ENCODE results near the gene ALG1.

ALG1 gene, protein sequence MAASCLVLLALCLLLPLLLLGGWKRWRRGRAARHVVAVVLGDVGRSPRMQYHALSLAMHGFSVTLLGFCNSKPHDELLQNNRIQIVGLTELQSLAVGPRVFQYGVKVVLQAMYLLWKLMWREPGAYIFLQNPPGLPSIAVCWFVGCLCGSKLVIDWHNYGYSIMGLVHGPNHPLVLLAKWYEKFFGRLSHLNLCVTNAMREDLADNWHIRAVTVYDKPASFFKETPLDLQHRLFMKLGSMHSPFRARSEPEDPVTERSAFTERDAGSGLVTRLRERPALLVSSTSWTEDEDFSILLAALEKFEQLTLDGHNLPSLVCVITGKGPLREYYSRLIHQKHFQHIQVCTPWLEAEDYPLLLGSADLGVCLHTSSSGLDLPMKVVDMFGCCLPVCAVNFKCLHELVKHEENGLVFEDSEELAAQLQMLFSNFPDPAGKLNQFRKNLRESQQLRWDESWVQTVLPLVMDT

DNA sequence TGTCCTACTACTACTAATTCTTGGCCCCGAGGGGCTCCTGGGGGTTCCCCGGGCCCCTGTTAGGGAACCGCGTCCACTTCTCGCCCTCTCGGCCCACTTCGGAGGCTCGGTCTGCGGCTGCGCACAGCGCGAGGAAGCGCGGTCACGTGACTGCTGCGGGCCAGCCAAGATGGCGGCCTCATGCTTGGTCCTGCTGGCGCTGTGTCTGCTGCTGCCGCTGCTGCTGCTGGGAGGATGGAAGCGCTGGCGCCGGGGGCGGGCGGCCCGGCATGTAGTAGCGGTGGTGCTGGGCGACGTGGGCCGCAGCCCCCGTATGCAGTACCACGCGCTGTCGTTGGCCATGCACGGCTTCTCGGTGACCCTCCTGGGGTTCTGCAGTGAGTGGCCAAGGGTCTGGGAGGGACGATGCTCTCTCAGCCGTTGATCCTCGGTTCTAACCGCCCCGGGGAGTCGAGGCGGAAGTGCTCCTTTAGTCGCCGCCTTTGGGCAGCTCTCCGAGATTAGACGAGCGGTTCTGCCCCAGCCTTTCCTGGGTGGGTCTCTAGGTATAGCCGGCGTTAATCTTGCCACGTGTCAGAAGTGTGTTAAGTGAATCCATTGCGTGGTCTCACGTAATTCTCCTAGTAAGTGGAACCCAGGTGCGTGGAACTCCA lies at the start of gene ALG1:
Gene ALG1 (plus strand): TSS at position 163 of the 653 bp plus-strand sequence. CDS start 7 bp downstream, at position 170.
- peak; percentile 86 for DNase-seq (ENCODE audit: low spot score)

DNA sequence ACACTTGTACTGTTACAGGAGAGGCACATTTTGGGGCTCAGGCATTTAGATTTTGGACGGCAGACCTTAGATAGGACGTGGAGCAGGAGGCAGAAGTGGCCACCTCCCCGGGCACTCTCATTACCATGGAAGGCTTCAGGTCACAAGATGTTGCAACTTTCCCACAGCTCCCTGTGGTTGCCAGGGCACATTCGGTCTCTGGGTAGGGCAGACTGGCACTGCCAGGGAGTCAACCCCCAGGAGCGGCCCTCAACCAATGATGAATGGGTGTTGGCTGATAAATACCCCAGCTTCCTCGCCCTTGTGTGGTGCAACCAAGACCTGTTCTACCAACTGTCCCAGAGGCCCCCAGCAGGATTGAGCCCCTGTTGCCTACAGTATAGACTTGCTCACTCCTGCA lies 49.1 kb upstream of the ALG1 start:
- DNase-seq (ENCODE audit: low spot score) = no peak

DNA sequence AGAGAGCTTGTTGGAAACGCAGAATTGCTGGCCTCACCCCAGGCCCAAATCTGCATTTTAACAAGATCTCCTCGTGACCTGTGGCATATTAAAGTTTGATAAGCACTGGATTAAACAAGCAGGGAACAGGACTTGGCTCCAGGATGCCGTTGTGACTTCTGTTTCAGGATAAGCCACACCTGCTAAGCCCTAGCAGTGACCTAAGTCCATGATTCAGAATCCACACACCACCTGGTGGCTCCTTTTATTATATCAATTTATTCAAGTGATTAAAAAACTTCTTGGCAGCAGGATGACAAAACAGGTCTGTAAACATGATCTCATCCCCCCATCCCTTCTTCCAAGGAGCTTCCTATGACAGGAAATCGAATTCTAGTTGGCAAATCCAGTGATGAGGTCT lies 47.0 kb upstream of the ALG1 start:
- DNase-seq (ENCODE audit: low spot score) = no peak

DNA sequence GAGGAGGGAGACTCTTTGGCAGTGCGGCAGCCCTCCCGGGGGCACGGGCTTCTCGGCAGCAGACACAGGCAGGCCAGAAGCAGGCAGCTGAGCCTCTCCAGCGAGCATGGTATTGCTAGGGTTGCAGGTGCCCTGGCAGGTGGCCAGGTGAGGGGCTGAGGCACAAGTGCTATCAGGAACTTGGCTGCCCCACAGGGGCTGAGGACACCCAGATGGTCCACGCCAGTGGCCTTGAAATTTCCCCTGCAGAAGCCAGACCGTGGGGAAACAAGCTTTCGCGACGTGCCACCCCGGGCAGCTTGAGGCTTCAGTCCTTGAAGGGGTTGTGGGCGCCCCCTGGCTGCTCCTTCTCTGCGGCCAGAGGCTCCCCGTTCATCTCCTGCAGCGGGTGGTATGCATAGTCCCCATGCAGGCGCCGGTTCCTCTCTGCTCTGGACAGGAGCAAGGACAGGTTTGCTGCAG lies 46.4 kb upstream of the ALG1 start:
- DNase-seq (ENCODE audit: low spot score) = no peak

DNA sequence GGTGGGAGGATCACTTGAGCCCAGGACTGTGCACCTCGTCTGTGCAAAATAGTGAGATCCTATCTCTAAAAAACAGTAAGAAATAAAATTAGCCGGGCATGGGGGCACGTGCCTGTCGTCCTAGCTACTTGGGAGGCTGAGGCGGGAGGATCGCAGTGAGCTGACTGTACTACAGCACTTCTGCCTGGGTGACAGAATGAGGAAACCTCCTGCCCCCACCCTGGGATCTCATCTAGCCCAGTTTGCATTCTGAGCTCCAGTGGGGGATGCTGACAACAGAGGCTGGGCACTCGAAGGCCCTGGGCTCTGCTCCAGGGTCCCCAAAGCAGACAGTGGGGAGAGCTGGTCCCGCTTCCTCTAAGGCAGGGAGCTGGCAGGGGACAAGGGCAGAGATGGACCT lies 45.0 kb upstream of the ALG1 start:
- no peak for DNase-seq (ENCODE audit: low spot score)

DNA sequence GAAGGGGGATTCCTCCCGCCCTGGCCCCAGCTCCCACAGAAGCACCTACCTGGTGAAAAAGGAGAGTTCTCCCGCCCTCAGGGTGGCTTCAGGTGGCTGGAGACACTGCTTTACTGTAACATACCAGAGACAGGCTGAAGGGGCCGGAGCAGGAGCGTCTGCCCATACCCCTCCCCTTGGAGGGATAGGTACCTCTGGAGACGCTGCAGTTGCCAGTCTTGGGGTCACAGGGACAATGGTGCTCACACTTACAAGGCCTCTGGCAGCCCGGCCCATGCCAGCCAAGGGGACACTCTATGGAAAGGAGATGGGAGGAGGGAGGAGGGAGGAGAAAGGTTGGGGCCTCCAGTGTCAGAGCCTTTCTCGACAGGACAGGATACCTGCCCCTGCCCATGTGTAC lies 44.6 kb upstream of the ALG1 start:
- DNase-seq (ENCODE audit: low spot score) = no peak

DNA sequence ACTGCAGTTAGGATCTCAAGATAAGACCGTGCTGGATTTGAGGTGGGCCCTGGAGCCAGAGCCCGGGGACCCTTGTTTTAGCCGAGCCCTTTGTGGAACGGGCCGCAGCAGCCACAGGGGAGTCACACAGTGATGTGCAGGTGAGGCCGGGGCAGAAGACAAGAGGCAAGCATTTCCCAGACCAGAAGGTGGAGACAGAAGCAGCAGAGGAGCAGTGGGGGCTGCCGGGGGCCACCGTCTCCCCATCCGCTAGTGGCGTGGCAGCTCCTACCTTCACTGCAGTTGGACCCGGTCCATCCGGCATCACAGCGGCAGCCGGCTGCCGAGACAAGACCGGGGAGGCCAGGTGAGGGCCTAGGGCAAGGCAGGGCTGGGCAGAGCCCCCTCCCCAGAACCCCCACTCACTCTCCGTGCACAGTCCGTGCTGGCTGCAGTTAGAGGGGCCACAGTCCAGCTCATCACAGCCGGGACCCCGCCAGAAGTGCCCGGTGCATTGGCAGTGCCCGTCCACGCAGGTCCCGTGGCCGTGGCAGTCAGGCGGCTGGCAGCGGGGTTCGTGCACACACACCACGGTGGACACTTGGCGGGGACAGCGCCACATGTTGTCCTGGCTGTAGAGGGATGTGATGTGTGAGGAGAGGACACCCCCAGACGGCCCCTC lies 43.9 kb upstream of the ALG1 start:
- DNase-seq (ENCODE audit: low spot score) = no peak

DNA sequence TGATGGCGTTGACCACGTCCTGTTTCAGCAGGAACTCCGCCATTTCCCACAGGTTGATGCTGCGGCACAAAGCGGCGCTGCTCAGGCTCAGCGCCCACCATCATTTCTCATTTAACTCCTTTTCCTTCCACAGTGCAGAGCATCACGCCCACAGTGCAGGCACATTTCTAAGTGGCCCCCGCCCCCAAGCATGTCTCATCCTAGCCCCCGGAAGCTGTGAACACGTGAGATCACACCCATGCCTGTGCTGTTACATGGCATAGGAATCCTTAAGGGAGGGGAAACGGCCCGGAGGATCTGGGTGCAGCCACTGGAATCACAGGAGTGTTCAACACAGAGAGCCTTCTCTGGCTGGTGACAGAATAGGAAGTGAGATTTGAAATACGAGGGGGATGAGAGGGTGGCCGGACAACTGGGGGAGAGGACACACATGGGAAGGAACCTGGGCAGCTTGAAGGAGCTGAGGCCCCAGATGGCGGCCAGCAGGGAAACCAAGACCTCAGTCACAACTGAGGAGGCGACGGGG lies 42.6 kb upstream of the ALG1 start:
- no peak for DNase-seq (ENCODE audit: low spot score)

DNA sequence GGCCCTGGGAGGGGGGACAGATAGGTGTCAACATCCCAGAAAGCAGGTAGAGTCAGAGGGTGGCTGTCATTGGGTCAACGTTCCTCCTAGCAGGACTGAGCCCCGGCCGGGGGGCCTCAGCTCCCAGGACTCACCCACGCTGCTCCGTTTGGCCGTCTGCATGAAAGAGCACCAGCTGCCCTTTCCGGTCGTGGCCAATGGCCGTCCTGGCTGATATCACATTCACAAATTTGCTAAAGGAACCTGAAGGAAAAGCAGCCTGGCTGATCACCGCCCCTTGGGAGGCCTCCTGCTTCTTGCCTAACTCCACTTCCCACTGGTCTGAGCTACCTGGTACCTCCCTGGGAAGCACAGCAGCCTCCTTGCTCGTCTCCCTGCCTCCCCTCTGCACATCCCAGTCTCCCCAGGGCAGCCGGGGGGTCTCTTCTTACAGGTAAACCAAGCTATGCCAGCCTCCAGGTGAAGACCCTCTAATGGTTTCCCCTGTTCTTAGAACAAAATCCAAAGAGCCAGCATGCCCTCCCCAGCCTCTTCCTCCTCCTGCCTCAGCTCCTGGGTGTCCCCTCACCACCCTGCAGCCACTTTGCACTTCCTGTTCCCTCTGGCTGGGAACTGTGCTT lies 41.3 kb upstream of the ALG1 start:
- no peak for DNase-seq (ENCODE audit: low spot score)

DNA sequence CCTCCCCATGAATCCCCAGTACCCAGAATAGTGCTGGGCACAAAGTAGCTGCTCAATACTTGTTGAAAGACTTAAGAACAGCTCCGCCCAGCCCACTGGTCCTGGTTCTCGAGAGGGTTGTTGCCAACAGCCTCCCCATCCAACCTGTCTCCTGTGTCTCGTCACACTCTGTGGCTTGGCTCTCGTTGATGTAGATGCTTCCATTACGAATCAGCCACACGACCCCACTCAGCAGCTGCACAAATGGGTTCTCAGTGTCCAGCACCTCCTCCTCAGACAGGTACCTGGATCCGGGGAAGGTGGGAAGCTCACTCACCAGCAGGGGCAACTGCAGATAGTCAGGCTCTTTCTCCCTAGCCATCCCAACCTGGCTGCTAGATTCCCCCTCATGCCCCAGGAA lies 40.0 kb upstream of the ALG1 start:
- DNase-seq (ENCODE audit: low spot score) = no peak

DNA sequence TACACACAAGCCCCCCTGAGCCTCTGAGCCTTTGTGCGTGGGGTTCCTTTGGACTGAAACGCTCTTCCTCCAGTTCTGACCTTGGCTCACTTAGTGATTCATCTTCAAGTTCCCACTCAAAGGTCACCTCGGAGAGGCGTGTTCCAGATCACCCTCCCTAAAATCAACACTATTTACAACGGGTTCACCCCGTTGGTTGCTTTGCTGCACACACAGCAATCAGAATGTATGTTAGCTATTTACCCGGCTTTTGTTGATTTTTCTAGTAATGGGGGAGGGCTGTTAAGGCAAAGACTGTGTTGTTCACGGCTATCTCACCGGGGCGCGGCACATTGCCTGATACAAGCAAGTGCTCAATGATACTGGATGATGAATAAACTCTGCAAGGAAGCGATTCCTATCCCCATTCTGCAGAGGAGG lies 38.9 kb upstream of the ALG1 start:
- DNase-seq (ENCODE audit: low spot score) = no peak

DNA sequence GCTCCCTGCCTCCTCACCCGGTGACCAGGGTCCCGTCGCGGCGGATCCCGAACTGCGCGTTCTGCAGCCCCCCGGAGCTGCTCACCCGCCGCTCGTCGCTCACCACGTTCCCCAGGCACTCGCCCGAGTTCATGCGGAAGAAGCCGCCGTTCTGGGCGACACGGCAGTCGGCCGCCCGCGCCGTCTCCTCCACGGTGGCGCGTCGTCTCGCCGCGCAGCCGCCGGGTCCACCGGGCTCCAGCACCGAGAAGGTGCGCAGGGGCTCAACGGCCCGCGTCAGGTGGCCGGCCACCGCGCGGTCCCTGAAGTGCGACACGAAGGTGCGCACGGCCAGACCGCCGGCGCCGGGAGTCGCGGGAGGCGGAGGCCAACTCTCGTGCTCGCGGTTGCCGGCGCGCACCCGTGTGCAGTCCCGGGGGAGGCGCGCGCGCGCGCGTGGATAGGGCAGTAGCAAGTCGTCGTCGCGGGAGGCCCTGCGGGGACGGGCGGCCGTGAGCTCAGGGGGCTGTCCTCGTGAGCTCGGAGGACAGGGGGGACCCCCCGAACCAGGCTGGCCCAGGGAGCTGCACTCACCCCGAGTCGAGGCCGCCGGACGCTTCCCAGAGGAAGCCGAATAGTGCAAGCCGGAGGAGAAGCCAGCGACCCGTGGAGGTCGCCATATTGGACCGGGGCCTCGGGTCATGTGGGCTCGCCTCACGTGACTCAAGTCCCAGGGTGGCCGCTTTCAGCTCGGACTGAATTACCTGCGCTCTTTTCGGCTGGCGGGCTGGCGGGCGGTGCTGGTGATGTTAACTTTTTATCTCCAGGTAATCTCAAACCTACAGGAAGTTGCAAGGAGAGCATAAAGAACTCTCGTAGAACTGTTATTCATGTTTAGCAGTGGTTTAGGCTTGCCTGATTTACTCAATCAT lies 38.1 kb upstream of the ALG1 start, which contains the start of gene NAGPA:
Gene NAGPA (minus strand): TSS at position 680 of the 911 bp plus-strand sequence. CDS start 21 bp downstream, at position 659.
- peak; percentile 81 for DNase-seq (ENCODE audit: low spot score)

DNA sequence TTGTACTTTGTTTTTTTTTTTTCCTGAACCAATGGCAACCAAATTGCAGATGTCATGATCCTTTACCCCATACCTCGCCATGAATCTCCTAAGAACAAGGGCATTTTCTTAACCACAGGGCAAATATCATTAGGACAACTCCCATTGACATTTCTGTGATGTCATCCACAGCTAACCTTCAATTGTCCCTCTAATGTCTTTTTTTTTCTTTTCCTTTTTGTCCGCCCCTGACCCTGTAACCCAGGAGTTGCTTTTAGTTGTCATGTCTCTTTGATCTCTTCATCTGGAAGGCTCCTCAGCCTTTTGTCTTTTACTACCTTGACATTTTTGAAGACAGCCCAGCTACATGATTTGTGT lies 37.5 kb upstream of the ALG1 start:
- DNase-seq (ENCODE audit: low spot score) = no peak

DNA sequence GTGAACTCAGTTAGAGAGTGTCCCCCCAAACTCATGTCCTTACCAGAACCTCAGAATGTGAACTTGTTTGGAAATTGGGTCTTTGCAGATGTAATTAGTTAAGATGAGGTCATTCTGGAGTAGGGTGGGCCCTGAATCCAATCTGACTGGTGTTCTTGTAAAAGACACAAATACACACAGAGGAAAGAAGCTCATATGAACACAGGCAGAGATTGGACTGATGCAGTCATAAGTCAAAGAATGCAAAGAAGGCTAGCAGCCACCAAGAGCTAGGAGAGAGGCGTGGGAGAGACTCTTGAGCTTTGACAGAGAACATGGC lies 35.8 kb upstream of the ALG1 start:
- no peak for DNase-seq (ENCODE audit: low spot score)

DNA sequence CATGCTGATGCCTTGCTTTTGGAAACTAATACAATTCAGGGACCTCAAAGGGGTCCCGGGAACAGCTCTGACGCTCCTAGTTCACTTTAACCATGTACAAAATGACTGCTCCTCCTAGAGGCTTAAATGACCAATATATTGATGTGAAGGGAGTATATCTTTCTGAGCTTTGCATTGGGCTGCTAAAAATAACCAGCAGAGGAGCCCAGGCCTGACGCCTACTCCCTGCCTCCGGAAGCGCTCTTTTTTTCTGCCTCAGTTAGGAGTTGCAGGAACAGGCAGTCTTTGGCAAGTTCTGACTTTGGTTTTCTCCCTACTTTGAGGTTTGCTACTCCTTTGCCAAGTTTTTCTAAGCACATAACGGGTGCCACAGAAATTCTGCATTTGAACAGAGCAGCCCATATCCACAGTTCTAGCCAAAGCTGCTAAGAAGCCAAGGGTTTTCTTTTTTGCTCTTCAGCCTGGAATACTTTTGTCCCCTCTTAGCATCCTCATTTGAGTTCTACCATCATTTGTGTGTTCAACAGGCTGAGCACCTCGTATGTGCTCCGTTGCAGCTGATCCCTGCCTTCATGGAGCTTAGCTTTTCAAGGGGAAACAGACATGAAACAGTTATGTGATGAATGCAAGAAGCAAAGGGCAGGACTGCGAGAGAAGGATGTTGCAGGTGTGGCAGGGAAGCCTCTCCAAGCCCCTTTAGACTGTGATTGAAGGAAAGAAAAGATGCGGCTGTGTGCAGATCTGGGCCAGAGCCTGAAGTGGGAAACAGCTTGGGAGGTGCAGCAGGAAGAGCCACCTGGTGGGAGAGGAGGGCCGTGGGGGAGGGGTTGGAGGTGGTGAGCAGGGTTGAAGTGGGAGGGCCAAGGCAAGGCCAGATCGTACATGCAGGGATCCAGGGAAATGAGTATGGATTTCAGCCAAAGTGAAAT lies 35.2 kb upstream of the ALG1 start:
- no peak for DNase-seq (ENCODE audit: low spot score)

DNA sequence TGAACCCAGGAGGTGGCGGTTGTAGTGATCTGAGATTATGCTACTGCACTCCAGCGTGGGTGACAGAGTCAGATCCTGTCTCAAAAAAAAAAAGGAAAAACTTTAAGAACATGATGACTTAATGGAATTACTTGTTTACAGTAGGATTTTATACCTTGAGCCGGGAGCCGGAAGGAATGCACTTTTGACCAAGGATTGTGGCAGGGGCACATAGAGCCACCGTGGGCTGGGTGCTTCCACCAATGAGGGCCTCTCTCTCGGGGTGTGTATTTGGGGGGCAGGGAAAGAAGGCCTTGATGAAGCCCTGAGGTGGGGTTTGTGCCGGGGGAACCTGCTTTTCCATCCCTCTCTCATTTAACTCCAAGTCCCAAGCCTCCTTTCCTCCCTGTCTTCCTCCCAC lies 31.2 kb upstream of the ALG1 start:
- no peak for DNase-seq (ENCODE audit: low spot score)

DNA sequence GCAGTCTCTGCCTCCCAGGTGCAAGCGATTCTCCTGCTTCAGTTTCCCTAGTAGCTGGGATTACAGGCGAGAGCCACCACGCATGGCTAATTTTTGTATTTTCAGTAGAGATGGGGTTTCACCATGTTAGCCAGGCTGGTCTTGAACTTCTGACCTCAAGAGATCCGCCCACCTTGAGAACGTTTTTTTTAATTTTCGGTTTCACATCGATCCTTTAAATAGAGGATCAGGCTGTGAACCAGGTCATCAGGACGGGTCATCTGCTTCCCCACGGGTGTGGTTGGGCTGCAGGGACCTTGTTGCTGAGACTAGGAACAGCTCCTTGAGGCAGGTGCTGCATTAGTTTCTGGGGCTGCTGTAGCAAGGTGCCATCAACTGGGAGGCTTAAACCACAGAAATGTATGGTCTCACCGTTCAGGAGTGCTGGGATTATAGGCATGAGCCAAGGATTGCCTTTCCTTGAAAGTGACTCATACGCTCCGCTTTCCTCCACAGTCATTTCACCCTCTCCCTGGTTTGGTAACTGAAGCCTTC lies 30.0 kb upstream of the ALG1 start:
- no peak for DNase-seq (ENCODE audit: low spot score)

DNA sequence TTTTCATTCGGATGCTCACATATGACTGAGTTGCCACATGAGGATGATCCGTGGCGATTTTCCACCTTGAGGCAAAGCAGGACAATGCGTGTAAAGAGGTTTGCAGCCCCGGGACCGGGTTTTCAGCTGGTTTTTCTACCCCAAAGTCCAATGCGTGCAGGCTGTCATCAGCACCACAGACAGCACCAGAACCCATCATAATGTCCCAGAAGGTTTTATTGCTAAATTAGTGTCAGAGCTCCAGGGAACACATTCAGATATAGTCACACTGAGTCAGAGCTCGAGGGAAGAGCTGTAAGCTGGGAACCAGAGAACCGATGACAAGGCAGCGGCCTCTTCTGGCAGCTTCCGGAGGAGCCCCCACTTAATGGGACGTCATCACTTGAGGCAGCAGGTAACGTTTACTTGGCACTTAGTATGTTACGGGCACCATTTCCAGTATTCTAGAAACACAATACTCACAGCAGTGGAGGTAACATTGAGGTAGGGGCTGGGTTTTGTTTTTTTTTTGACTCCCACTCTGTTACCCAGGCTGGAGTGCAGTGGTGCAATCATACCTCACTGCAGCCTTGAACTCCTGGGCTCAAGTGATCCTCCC lies 29.0 kb upstream of the ALG1 start:
- DNase-seq (ENCODE audit: low spot score) = no peak

DNA sequence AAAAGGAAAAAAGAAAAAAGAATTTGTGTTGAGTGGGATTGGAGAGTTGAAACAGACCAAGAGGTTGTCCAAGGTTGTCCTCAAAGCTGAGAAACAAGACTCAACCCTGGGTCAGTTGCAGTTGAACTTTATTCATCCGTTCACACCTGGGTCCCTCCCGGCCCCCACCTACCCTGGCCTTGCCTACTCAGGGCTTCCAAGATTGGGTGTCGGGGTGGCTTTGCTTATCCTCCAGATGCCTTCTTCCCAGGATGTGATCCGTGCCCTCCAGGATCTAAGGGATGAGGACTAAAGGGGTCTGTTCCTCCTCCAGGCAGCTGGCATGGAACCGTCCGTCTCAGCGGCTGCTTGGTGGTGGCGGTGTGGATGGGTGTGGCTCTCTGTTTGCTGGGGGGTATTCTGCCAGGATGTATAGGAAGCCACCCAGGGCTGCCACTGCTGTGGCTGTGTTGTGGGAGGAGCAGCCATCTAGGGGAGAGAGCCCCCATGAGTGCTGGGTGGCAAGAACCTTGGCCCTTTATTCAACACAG lies 27.6 kb upstream of the ALG1 start:
- no peak for DNase-seq (ENCODE audit: low spot score)
